NCI-H1694 treated with DMSO at 0.1 percent for 48 hours (cell line): ENCODE data around the gene SARNP.

Experiments
- DNase-seq: peaks from one replicate; lab custom pipeline; 2025; lab: John Stamatoyannopoulos, UW

SARNP gene

GRCh38 chr12:55707841-55708694 lies 109.5 kb downstream of the SARNP start, which contains the start of gene ITGA7:
Gene ITGA7 (minus strand): TSS chr12:55707904. CDS start chr12:55707682, 222 bp downstream.
- no peak for DNase-seq
